Fibroblast of skin of right biceps (primary cell): ENCODE results near the gene CD40LG.

Experiments used
- DNase-seq: peaks from one replicate; pipeline ENCODE4 v3.0.0-alpha.2; 2013

Gene CD40LG

GRCh38 chrX:136652822-136653723 lies 5.1 kb downstream of the CD40LG start:
- no peak for DNase-seq

GRCh38 chrX:136656361-136656964 lies 8.5 kb downstream of the CD40LG start:
- DNase-seq, result no peak

GRCh38 chrX:136658151-136658550 lies 10.2 kb downstream of the CD40LG start:
- no peak for DNase-seq

- no peak for DNase-seq
These were observed 11.2 kb downstream of the CD40LG start for GRCh38 chrX:136659174-136659573.

GRCh38 chrX:136660896-136661295 lies 12.9 kb downstream of the CD40LG start:
- DNase-seq, result no peak

- no peak for DNase-seq
These were observed 14.1 kb downstream of the CD40LG start for GRCh38 chrX:136662104-136662503.

- DNase-seq, result no peak
These were observed 15.0 kb downstream of the CD40LG start for GRCh38 chrX:136662976-136663375.

- no peak for DNase-seq
These were observed 17.4 kb downstream of the CD40LG start for GRCh38 chrX:136665258-136665900.

GRCh38 chrX:136666088-136666487 lies 18.1 kb downstream of the CD40LG start:
- no peak for DNase-seq

- DNase-seq, result no peak
These were observed 19.6 kb downstream of the CD40LG start for GRCh38 chrX:136667446-136668168.

GRCh38 chrX:136671006-136671610 lies 23.1 kb downstream of the CD40LG start:
- no peak for DNase-seq

- no peak for DNase-seq
These were observed 26.5 kb downstream of the CD40LG start for GRCh38 chrX:136674270-136674985.

GRCh38 chrX:136679531-136679930 lies 31.6 kb downstream of the CD40LG start:
- DNase-seq, result no peak

- DNase-seq, result no peak
These were observed 36.2 kb downstream of the CD40LG start for GRCh38 chrX:136684120-136684519.

- DNase-seq, result no peak
These were observed 39.5 kb downstream of the CD40LG start for GRCh38 chrX:136687457-136687856.

- peak; percentile 6 for DNase-seq
These were observed 41.5 kb downstream of the CD40LG start for GRCh38 chrX:136689436-136689835.

GRCh38 chrX:136691028-136691809 lies 43.3 kb downstream of the CD40LG start:
- no peak for DNase-seq

GRCh38 chrX:136692271-136692670 lies 44.3 kb downstream of the CD40LG start:
- no peak for DNase-seq

- peak; percentile 47 for DNase-seq
These were observed 46.6 kb downstream of the CD40LG start for GRCh38 chrX:136694431-136695087.

GRCh38 chrX:136697156-136697555 lies 49.2 kb downstream of the CD40LG start:
- no peak for DNase-seq

GRCh38 chrX:136708348-136708747 lies 60.4 kb downstream of the CD40LG start:
- DNase-seq, result no peak
